ENCODE data around the gene TNPO3.

TNPO3 gene

GRCh38 chr7:129054438-129055293, at the start of gene TNPO3:
TSS of gene TNPO3 (minus strand) at chr7:129055111. CDS start at chr7:129054770, 341 bp downstream.
- in situ Hi-C loops (cut with MboI; ENCODE audit: low sequenced_read_pairs) = no loop called here

- in situ Hi-C loops (cut with MboI; ENCODE audit: low sequenced_read_pairs) = no loop called here
These were observed 48.8 kb upstream of the TNPO3 start for GRCh38 chr7:129103561-129104324.

GRCh38 chr7:129101746-129102145, 46.8 kb upstream of the TNPO3 start:
- in situ Hi-C loops (cut with MboI; ENCODE audit: low sequenced_read_pairs) = no loop called here

GRCh38 chr7:129100827-129101166, 45.9 kb upstream of the TNPO3 start:
- in situ Hi-C loops (cut with MboI; ENCODE audit: low sequenced_read_pairs) = no loop called here

GRCh38 chr7:129098409-129099084, 43.6 kb upstream of the TNPO3 start:
- in situ Hi-C loops (cut with MboI; ENCODE audit: low sequenced_read_pairs) = no loop called here

- in situ Hi-C loops (cut with MboI; ENCODE audit: low sequenced_read_pairs) = no loop called here
These were observed 40.3 kb upstream of the TNPO3 start for GRCh38 chr7:129095258-129095657.

- in situ Hi-C loops (cut with MboI; ENCODE audit: low sequenced_read_pairs) = no loop called here
These were observed 39.6 kb upstream of the TNPO3 start for GRCh38 chr7:129094501-129094900.

GRCh38 chr7:129093867-129094456, 39.1 kb upstream of the TNPO3 start:
- in situ Hi-C loops (cut with MboI; ENCODE audit: low sequenced_read_pairs) = no loop called here

GRCh38 chr7:129091484-129092002, 36.6 kb upstream of the TNPO3 start:
- in situ Hi-C loops (cut with MboI; ENCODE audit: low sequenced_read_pairs) = no loop called here

GRCh38 chr7:129090300-129090907, 35.5 kb upstream of the TNPO3 start:
- in situ Hi-C loops (cut with MboI; ENCODE audit: low sequenced_read_pairs) = no loop called here

- in situ Hi-C loops (cut with MboI; ENCODE audit: low sequenced_read_pairs) = no loop called here
These were observed 34.8 kb upstream of the TNPO3 start for GRCh38 chr7:129089521-129090212.

GRCh38 chr7:129084801-129085551, 30.1 kb upstream of the TNPO3 start:
- in situ Hi-C loops (cut with MboI; ENCODE audit: low sequenced_read_pairs) = no loop called here

GRCh38 chr7:129083525-129083924, 28.6 kb upstream of the TNPO3 start:
- in situ Hi-C loops (cut with MboI; ENCODE audit: low sequenced_read_pairs) = no loop called here

- in situ Hi-C loops (cut with MboI; ENCODE audit: low sequenced_read_pairs) = no loop called here
These were observed 23.5 kb upstream of the TNPO3 start for GRCh38 chr7:129078455-129078854.

GRCh38 chr7:129076886-129077285, 22.0 kb upstream of the TNPO3 start:
- in situ Hi-C loops (cut with MboI; ENCODE audit: low sequenced_read_pairs) = no loop called here

GRCh38 chr7:129074994-129075393, 20.1 kb upstream of the TNPO3 start:
- in situ Hi-C loops (cut with MboI; ENCODE audit: low sequenced_read_pairs) = no loop called here

- in situ Hi-C loops (cut with MboI; ENCODE audit: low sequenced_read_pairs) = no loop called here
These were observed 19.5 kb upstream of the TNPO3 start for GRCh38 chr7:129074361-129074871.

GRCh38 chr7:129073738-129074137, 18.8 kb upstream of the TNPO3 start:
- in situ Hi-C loops (cut with MboI; ENCODE audit: low sequenced_read_pairs) = no loop called here

- in situ Hi-C loops (cut with MboI; ENCODE audit: low sequenced_read_pairs) = no loop called here
These were observed 18.3 kb upstream of the TNPO3 start for GRCh38 chr7:129073204-129073603.
